GM12872 (cell line): ENCODE data around the gene SPATA13.

Experiments used
- CTCF ChIP-seq: IDR thresholded peaks from 3 replicates; pipeline ENCODE4 v1.5.1; 2011; ENCODE audit warnings: low read depth, mild to moderate bottlenecking, low read length, moderate library complexity; ENCODE audit not compliant: insufficient read depth

SPATA13 gene

GRCh38 chr13:24271231-24271600 is 110.7 kb downstream of the SPATA13 start:
- TF ChIP-seq CTCF: no peak

GRCh38 chr13:24271601-24272451 is 111.3 kb downstream of the SPATA13 start:
- TF ChIP-seq CTCF: no peak

- TF ChIP-seq CTCF: no peak
Measured at GRCh38 chr13:24272452-24273161, 112.1 kb downstream of the SPATA13 start.

GRCh38 chr13:24273926-24274325 is 113.4 kb downstream of the SPATA13 start:
- TF ChIP-seq CTCF: no peak

DNA sequence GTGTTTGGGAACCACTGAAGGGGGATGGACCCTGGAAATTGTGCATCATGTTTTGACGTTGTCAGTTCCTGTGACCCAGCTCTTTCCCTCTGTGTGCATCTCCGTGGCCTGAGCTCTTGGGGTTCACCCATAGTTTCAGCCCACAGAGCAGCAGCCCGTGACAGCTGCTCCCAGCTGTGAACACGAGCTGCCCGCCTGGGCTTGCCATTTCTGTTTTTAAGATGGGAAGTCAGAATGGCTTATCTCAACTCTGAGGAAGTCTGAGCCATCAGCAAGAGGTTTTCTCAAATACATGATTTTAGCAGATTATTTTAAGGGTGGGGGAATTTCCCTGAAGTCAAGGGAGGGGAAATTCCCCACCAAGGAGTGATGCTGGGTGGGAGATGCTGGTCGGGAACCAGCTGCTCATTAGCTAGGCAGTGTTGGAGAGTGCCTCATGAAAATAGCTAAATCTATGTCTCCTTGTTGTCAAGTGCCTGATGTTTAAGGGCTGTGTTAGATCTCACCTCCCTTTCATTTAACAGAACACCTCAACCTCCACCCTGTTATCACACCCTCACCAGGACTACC is 114.0 kb downstream of the SPATA13 start:
- TF ChIP-seq CTCF: no peak

DNA sequence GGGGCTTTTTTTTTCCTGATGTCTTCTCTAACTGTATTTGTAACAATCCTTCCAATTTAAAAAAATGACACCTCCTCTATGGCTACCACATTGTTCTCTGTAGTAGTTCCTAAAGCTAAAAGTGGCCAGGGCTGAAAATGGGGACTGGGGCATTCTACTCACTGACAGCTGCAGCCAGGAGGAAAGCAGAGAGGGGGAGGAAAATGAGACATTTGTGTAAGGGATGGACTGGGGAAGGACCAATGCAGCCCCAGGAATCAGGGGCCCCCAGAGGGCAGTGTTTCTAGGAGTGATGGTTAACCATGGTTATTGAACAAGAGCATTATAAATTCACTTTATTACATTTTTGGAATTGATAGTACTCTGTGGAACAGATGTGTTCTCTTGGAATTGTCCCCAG is 114.5 kb downstream of the SPATA13 start:
- no peak for TF ChIP-seq CTCF

- no peak for TF ChIP-seq CTCF
Measured at GRCh38 chr13:24276306-24276705, 115.8 kb downstream of the SPATA13 start.
